HG02938 (cell line): ENCODE data around the gene MAPRE3.

Source experiments
- ATAC-seq: cut with Tn5 transposase; IDR thresholded peaks from one replicate; pipeline ENCODE4 v1.9.1; 2021; ENCODE audit warnings: mild to moderate bottlenecking, moderate library complexity; ENCODE audit not compliant: unreplicated experiment

The MAPRE3 gene

DNA sequence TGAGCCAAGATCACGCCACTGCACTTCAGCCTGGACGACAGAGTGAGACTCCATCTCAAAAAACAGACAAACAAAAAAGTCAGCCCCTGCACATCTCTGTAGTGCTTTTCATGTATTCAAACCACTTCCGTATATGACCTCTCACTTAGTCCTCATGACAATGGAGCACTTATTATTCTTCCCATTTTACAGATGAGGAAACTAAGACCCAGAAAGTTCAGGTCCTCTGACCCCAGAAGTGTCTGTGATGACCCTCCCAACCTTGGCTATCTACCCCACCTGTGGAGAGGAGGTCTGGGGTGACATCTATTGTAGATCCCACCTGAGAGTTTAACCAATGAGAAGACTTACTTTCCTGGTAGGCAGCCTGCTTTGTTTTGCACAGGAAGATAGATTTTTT lies 21.6 kb upstream of the MAPRE3 start:
- no peak for ATAC-seq

DNA sequence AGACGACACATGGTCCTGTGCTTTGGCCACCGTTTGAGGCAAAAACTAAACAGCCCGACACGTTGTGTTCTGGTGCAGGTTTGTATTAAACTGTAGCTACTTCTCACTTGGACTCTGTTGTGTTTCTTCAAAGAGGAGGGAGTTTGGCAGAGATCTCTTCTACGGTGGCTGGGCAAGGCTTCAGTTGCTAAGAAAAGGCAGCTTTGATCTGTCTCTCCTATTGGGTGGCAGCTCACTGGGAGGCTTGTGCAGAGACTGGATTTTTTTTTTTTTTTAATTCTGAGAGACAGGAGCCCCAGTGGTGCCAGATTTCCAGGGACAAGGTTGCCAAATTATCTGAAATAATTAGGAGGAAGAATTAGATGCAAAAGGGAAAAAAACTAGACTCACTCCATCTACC lies 20.2 kb upstream of the MAPRE3 start:
- ATAC-seq = no peak

DNA sequence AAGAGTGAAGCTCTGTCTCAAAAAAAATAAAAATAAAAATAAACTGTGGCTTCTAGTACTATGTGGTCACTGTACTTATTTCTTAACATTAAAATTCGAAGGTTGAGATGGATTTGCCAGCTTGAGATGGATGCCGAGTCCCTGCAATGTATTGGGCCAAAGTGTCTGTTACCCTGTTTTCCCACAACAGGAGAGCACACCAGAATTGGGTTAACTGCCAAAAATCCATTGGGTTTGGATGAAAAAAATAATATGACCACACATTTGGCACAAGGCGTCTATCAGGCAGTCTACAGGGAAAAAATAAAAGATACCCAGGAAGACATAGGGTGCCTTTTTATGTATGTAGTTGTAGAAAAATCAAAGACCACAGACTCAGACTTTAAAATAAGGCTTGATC lies 19.2 kb upstream of the MAPRE3 start:
- no peak for ATAC-seq

DNA sequence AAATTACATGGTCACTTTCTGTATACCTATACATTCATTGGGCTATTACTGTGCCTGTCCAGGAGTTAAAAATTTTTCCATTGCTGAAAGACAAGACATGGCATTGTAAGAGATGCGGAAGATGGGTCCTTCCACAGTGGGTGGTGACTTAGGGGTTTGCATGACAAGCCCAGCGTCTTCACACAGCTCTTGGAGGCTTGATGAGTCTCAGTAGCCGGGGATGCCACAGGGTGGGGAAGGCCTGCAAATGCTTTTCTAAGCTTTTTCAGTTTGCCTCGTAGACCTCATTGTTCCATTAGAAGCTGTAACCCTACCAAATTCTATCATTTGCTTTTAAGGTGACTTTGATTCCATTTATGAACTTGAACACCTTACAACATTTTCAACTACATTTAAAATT lies 18.1 kb upstream of the MAPRE3 start:
- ATAC-seq = no peak

DNA sequence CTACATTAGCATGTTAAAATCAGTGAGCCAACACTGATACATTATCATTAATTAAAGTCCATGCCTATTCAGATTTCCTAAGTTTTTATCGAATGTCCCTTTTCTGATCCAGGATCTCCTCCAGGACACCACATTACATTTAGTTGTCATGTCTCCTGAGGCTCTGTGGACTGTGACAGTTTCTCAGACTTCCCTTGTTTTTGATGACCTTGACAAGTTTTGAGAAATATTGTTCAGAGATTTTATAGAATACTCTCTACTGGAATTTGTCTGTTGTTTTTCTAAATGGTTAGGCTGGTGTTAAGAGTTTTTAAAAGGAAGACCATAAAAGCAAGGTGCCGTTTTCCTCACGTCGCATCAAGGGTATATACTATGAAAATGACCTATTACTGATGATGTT lies 16.3 kb upstream of the MAPRE3 start:
- no peak for ATAC-seq

DNA sequence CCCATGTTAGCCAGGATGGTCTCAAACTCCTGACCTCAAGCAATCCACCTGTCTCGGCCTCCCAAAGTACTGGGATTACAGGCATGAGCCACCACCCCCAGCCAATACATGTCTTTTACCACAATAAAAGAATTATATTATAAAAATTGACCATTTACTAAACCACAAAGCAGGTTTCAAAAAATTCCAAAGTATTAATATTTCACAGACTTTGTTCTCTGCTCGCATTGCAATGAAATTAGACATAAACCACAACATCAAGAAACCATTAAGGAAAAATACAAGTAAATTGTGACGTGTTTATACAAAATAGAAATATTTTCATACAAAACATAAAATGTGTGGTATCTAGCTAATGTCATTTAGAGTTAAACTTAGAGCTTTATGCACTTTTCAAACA lies 13.4 kb upstream of the MAPRE3 start:
- no peak for ATAC-seq

DNA sequence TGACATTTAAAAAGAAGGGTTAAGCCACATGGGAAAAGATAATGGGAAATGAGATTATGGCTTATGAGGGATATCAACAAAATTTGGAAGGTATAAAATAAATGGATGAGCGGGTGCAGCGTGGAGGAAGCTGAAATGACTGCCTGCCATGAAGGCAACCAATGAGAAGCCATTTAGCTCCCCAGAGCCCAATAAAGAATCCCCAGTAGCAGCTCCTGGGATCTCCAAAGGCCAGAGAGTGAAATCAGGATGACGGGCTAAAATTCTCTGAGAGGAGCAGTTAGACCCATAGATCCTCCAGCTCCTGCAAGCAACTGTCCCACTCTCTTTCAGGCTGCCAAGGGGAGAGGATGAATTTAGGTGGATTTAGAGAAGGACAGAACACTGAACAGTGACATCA lies 12.9 kb upstream of the MAPRE3 start:
- ATAC-seq = no peak

DNA sequence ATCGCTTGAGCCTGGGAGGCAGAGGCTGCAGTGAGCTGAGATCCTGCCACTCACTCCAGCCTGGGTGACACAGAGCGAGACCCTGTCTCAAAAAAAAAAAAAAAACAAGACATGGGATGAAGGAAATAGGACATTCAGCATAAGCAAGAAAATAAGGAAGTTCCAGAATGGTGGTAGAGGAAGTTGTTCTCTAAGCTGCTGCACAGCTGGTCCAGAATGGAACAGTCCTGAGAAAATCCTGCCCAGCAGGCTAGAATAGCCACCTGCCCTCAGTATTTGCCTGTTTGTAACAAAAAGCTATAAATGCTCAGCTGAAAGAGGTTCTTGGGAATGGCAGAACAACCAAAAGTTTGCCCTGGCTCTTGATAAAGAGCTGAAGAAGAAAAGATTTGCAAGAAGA lies 11.1 kb upstream of the MAPRE3 start:
- no peak for ATAC-seq

DNA sequence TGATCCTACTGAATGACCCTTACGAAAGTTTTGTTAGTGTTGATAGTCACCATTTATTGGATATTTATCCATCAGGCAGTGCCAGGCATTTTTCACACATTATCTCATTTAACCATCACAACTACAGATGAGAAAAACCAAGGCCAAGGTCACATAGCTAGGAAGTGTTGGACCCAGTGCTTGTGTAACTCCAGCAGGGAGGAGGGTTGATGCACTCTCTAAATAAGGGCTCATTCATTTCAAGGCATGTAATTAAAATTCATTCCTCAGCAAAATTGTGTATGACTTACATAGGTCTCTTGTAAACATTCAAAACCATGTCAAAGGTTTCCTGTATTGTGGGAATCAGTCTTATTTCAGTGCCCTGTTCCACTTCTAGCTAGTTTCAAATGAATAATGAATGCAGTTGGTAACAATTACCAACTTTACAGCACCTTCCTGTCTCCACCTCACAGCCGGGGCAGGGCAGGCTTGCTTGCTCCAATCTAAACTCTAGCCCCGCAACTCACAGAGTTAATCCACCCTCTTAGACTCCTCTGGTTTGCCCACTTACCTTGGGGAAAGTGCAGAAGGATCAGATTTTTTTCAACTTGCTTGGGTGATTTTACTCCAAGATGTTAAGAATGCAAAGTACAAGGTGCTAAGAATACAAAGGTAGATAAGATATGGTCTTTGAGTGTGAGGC lies 5.8 kb upstream of the MAPRE3 start:
- no peak for ATAC-seq

DNA sequence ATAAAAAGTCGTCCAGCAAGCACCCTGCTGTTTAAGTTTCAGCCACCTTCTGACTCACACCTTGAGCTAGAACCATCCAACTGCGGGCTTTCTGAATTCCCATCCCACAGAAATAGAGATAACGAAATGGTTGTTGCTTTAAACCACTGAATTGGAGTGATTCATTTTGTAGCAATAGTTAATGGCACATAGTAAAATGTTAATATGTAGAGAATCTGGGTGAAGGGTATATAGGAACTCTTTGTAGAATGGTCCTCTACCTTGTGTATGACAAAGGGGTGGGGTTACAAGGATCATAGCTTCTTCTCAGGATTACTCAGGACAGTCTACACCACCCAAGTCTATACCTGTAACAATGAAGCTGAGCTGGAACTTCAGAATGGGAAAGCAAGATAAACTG lies 2.4 kb upstream of the MAPRE3 start:
- ATAC-seq = no peak

DNA sequence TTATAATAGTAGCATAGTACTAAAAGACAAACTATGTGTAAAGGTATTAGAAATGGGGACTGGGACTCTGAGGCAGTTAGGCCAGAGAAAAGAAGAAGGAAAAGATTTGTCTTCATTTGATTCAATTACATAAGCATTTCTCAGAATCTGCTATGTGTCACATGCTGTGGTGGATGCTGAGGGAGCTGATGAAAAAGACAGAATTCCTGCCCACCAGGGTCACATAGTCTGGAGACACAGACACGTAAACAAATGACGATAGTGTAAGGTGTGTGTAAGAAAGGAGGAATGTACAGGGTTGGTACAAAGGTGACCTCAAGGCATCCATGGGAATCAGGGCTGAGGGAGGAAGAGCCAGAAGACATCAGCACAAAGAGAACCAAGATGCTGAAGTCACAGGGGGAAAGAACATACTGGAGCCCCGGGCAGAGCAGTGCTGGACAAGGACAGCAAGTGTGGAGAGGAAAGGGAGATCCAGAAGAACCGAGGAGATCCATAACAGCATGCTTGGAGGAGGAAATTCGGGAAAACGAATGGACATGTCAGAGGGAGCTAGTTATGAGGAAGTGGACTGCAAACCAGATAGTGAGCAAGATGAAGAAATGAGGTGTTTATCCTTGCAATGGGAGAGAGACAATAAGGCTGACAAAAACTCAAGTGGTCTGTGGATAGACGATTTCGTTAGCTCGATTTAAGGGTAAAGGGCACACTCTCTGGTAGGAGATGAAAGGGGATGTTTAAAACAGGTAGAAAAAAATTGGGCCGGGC lies 1.2 kb upstream of the MAPRE3 start:
- no peak for ATAC-seq

DNA sequence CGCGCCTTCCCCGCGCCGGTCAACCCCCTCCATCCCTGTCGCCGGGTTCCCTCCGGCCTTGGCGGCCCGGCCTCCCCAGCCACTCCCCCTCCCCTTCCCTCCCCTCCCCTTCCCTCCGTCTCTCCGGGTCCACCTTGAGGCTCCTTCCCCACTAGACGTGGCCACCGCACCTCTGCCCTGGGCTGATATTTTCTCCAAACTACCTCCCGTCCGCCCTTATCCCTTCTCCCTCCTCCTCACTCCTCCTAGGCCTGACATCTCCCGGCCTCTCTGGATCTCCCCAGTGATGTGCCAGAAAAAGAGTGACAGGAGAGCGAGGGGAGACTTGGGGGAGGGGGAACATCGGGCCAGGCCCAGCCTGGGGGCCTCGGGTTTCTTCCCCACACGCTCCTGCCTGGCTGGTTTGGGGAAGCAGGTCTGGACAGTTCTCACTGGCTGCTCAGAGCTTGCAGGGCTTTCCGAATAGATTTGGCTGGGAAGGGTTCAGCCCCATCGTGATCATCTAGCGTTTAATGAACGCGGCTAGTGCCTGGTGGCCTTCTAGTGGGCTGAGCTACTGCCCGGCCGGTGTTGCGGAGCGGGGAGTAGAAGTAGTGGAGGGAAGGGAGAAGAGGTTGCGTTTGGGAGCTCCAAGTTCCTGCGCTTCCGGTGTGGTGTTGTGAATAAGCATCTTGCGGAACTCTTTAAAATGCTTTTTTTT lies 641 bp downstream of the MAPRE3 start:
- no peak for ATAC-seq

DNA sequence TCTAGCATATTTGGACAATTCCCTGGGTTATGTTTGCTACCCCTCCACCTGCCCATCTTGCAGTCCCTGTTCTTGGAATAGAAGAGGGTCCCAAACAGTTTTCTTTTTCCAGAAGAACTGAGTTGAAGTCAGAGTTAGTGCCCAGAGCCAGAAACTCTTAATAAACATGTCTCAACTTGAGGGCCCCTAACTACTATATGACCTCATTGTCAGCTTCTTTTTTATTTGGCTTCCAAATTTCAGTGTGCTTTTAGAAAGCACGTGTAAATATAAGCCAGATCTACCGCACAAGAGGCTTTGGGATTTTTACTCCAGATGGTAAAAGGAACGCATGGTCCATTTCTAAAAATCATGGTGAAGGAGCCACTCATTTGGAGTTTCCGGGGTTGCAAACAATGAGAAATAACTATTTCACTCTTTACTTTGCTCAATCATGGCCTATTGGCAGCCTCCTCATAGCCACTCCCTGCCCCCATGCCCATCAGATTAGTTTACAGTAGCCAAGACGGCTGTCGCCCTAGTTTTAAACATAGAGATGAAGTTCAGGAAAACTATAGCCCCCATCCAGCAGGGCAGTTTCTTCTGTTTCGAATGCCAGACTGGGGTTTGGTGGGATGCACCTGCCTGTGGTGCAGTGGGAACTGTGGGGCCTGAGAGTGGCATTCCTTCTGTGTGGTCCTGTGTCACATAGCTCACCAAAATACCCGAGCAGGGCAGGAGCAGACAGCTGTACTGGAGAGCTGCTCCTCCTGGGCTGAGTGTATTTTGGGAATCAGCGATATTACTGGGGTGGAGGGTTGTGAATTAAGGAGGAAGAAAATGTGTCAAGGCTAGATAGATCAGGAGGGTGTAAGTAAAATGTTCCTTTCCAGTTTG lies 1.7 kb downstream of the MAPRE3 start:
- ATAC-seq = no peak

DNA sequence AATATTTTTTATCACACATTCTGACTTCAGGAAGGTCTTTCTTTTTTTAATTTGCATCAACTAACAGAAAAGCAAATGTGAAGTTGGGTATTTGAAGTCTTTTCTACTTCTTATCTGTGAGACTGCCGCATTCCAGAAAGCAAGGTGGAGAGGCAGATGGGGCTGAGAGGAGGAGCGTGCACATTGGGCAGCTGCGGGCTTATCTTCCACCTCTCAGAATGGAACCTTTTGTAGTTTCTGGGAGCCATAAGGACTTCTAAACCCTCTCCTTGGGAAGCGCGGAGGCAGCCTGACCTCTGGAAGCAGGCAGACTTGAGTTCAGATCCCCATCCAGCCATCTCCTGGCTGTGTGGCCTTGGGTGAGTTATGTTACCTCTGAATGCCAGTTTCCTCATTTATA lies 3.9 kb downstream of the MAPRE3 start:
- ATAC-seq = no peak

DNA sequence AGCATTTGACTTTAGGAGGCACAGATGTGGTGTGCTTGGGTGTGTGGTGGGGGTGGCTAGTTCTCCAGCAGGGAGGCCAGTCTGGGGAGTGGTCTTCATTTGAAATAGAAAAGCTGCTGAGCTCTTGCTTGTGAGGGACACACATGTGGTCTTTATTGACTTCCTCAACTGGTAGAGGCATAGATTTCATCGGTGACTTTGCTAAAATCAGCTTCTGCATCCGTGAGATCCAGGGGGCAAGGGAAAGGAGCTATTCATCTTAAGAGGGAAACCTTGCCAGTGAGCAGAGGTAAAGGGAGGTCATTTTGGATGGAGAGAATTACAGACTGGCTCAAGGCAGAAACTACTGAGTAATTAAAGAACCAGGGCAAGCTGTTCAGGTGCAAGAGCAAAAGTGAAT lies 4.7 kb downstream of the MAPRE3 start:
- ATAC-seq = no peak

DNA sequence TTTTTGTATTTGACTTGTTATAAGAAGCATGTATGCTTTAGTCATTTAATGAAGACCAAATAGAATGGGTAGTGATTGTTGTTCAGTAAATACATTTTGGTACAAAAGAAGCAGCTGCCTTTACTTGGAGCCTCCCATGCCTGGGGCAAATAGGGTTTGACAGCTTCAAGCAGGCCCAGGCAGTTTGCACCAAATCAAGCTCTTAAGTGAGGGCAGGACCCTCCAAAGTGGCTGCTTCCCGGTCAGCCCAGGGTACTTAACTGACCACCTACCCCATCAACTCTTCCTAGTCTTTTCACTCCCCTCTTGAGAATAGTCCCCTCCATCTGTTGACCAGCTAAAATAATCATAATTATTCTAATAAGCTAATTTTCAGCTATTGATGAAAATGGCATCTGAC lies 5.2 kb downstream of the MAPRE3 start:
- ATAC-seq = no peak

DNA sequence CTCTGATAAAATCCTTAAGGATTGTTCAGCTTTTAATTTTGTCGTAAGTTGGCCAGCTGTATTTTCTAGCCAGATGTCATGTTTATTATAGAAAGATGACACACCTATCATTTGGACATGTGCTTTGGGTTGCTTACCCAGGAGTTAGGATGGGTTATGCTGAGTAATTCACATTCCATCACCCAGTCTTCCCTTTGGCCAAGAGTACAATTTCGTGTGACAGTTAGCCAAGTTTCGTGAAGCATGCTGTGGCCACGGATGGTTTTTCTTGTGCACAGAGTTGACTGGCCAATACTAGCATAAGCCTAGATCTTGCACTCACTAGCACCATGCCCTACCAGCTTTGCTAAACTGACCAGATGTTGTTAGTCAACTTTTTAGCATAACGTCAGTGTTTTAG lies 5.8 kb downstream of the MAPRE3 start:
- no peak for ATAC-seq

DNA sequence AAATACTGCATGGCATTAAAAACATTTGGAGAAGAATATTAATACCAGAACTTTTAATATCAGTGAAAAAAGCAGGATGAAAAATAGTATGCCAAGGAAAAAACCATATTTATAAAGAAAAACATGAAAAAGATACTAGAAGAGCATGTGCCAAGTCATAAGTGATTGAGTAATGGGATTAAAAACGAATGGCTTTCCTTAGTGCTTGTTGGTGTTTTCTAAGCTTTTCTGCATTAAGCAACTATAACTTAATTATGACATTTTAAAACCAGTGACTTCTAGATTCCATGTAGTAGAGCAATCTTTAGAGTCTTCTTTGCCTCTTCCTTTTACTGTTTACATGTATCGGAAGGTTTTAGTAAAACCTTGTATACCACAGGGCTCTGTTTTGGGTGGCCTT lies 6.6 kb downstream of the MAPRE3 start:
- no peak for ATAC-seq

DNA sequence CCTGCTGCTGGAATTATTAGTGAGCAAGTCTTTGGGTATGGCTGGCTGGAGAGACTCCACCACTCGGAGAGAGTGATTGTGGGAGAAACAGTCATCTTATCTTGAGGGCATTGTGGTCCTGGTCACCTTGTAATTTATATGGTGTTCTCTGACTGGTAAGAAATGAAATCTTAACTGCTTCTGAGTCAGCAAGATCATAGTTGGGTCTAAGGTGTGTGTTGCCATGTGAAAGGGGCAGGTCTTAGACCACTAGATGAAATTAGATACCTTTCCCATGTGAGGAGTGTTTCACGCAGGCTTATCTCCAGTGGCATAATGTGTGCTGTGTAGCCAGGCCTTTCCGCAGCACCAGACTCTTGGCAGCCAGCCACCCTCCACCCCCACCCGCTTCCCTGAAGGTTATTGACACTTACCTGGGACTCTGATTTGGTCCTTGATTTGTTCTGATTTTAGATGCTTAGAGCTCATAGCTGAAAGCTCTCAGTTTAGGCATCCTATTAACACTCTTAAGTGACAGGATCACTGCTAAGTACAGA lies 7.7 kb downstream of the MAPRE3 start:
- ATAC-seq = no peak

DNA sequence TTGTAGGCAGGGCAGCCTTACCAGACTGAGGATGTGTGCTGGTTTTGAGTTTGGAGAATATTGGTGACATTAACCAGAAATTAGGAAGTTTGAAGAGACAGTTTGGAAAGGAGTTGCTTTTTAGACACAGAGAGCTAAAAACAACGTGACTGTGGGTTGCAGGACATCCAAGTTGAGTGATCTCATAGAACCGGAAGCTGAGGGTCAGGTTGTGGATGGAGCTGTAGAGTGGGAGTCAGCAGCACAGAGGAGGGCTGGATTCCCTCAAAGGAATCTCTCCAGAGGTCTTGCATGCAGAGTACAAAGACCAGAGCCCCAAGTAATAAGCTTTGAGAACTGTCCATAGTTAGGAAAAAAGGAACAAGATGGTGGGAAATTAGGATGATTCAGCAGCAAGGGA lies 9.3 kb downstream of the MAPRE3 start:
- ATAC-seq = no peak

DNA sequence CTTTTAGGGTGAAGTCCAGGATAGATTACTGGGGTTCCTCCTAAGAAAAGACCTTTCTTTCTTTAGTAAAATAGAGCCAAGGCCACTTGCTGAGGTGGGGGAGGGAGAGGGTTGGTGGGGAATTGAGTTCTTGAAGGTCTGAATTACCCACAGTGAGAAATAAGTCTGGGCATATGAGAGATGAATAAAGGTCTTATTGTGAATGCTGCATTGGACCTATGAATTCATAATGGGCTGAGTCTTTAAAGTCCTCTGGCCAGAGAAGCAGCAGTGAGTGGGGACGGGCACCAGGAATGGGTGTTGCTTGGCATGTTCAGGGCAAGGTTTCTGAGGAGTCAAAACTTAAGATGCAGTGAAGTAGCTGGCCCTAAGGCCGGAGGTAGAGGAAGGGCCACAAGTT lies 10.5 kb downstream of the MAPRE3 start:
- no peak for ATAC-seq
